HG03460 (cell line): ENCODE measurements around the gene HTRA2.

Experiments
- ATAC-seq: cut with Tn5 transposase; IDR thresholded peaks from one replicate; pipeline ENCODE4 v1.9.1; 2021; ENCODE audit not compliant: unreplicated experiment

HTRA2 gene

DNA sequence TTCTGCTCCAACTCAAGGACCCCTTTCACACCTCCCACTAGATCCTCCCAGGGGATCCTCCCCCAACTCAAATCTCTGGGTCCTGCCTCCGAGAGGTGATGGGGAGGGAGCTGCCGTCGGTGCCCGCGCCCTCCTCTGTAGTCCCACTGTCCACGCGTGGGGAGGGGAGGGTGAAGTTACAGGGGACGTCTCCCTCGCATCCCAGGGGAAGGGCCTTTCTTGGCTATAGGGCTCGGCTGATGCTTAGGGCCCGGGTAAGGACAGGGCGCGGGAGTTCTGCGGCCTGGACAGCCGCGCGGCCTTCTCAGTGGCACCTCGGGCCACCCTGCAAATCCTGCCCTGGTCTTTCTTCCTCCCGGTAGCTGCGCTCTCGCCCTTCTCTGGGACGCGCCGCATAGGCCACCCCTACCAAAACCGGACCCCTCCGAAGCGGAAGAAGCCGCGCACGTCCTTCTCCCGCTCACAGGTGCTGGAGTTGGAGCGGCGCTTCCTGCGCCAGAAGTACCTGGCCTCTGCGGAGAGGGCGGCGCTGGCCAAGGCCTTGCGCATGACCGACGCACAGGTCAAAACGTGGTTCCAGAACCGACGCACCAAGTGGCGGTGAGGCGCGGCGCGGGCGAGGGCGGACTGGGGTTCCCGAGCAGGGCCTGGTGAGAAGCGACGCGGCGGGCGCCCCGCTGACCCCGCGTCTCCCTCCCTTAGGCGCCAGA, 14.3 kb upstream of the HTRA2 start:
- no peak for ATAC-seq

DNA sequence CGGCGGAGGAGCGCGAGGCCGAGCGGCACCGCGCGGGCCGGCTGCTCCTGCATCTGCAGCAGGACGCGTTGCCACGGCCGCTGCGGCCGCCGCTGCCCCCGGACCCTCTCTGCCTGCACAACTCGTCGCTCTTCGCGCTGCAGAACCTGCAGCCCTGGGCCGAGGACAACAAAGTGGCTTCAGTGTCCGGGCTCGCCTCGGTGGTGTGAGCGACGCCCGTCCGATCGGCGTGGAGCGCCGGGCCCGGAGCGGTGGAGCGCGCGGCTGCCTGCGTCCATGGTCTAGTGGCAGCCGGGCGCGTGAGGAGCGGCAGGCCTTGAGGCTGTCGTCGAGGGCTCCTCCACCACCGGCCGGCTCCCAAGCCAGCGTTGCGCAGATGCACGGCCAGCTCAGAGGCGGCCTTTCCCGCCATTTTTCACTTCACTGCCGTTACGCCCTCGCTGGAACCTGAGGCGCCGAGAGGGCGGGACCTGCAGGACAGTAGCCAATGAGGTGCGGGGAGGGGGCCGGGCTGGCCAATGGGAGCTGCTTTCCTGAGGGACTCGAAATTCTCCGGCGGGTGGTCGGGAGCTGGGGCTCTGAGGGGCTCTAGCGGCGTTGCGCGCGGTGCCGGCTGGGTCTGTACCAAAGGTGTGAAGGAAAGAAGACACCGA, 13.6 kb upstream of the HTRA2 start:
- no peak for ATAC-seq

DNA sequence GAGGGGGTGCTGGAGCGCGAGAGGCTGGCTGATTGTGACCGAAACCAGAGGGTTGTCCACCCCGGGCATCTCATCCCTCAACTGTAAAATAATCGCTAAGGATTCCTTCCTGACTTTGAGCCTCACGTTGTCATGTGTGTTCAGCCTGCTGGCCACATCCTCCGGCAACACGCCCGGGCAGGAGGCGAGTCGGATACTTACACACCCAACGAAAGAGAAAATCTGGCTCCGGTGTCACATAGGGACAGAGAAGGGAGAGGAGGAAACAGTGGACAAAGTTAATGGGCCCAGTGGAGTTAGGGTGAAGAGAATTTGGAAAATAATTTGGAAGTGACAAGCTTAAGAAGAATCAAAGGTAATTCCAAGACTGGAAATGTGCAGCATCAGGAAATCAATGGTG, 13.1 kb upstream of the HTRA2 start:
- no peak for ATAC-seq

DNA sequence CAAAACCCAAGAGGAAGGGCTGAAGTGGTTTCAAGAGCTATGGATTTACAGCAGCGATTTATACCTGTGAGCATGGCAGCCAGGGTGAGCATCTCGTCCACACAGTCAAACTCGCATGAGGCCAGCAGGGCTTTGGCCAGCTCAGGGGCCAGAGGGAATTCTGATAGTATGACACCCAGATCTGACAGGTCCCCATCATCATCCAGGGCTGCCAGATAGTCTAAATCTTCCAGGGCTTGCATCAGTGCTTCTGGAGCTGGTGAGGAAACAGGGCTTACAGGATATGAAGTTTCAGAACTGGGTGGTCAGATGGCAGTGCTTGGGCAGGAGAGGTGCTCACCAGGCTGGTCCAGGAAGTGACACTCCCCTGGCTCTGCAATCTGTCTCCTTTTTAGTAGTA, 7.2 kb upstream of the HTRA2 start:
- no peak for ATAC-seq

DNA sequence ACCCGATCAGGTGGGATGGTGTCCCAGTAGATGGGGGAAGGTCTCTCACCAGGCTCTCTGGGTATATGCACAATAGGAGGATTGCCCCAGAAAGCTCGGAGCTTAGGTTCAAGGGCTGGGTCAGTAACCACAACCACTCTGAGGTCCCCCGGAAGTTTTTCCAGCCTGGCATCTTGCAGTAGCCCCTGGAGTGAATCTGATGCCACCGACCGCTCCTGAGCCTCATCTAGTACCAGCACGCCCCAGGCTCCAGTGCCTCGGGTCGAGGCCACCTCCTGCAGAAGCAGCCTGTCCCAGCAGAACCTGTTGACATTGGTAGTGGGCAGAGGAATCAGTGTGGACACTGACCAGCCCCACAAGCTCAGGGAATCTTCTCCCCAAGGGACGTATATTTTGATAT, 5.7 kb upstream of the HTRA2 start:
- ATAC-seq = no peak

DNA sequence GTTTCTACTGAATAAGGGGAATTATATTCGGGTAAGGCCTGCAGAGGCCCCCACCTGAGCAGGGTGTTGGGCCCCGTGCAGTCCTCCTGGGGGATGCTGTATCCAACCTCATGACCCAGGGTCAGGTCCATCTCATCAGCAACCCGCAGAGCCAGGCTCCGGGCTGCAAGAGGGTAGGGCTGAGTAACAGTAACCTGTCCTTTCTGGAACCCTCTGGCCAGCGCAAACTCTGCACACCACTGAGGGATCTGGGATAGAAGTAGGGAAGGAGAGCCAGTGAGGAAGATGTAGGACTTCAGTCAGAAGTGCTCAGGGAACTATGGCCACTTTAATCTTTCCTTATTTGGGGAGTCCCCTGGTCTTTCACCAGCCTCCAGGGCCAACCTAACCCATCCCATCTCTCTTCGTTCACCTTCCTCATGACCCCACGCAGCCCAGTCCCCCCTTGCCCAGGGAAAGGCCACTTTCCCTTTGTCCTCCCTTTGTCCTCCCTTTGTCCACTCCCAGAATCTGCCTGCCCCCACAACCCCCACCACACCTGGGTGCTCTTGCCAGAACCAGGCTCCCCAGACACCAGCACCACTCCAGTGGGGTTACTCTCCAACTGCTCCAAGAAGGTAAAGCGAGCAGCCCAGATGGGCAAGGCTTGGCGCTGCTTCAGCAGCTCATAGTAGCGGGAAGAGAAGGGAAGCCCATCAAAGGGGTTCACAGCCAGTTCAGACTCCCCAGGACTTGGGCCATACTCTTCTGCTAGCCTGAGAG, 4.6 kb upstream of the HTRA2 start:
- no peak for ATAC-seq

DNA sequence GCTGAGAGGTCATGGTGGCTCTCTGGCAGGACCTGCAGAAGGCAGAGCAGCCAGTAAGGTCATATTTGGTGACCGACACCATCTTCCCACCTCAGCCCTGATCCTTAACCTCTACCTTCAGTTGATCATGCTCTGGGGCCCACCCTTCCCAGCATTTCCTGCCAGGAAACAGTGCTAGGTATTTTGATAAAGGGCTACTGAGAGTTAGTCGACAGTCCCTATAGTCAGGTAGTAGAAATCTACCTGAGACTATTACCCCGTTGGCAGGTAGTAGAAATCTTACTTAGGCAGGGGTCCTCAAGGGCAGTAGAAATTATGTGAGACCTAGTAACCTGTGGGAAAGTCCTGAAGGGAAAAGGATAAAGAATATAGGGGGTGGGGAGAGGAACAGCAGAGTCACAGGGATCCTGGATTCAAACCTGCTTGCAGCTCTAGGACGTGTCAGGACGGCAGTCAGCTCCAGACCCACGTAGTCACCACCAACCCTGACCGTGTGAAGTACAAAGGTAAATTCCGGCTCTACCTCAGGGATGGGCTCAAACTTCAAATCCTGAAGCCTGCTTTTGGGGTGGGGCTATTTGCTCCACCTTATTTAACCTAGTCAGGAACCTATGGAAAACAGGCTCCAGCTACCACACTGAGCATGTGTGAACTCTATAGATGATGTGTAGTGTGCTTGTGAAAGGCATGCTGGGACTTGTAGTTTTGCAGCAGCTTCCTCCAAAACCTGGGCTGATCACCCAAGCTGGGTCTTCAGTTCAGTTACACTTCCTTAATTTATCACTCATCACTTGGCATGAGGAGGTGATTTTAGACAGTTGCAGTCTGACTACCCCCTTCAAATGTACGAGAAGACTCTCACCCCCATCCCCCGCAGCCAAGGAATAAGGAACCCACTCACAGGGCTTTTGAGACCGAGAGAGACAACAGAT, 3.8 kb upstream of the HTRA2 start, which contains the start of gene DQX1:
Gene DQX1 (minus strand): TSS at position 515 of the 932 bp plus-strand sequence. CDS start 502 bp downstream, at position 13.
- ATAC-seq = no peak

DNA sequence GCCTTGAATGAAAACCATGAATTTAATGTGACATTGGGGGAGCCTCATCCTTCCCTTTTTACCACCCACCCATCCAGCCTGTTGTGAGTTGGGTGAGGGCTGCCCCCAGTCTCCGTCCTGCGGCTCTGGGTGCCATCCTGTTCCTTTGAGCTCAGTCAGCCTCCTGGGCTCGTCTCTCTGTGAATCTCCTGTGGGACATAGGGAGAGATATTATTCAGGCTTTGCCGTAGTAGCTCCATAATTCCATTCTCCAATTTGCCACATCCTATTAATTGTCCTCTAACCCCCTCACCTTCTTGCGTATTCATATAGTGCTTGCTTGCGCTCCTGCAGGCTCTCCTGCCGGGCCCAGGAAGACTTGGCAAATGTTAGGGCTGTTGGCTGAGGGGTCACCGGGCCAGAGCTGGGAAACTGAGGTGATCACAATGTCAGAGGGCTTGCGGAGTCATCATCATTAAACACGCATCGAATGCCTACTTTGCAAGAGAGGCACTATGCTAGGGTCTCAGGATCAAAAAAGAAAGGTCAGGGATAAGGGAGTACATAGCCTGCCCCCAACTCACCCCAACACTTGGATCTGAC, 3.0 kb upstream of the HTRA2 start:
- ATAC-seq = no peak

DNA sequence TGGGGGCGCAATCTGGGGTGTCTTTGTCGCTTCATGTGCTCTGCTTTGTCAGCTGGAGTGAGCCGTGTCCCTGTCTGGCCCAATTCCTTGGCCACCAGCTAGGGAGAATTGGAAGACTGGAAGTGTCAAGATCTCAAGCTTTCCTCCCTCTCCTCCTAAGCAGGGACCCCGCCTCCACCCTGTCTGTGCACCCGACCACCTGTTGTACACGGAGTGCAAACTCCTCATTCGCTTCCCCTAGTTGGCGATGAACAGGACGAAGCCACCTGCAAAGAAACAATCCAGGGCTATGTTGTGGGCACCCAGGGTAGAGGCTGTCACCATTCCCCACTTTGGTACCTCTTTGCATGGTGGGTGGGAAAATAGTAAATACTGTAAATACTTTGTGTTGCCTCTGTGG, 2.0 kb upstream of the HTRA2 start:
- ATAC-seq = no peak

DNA sequence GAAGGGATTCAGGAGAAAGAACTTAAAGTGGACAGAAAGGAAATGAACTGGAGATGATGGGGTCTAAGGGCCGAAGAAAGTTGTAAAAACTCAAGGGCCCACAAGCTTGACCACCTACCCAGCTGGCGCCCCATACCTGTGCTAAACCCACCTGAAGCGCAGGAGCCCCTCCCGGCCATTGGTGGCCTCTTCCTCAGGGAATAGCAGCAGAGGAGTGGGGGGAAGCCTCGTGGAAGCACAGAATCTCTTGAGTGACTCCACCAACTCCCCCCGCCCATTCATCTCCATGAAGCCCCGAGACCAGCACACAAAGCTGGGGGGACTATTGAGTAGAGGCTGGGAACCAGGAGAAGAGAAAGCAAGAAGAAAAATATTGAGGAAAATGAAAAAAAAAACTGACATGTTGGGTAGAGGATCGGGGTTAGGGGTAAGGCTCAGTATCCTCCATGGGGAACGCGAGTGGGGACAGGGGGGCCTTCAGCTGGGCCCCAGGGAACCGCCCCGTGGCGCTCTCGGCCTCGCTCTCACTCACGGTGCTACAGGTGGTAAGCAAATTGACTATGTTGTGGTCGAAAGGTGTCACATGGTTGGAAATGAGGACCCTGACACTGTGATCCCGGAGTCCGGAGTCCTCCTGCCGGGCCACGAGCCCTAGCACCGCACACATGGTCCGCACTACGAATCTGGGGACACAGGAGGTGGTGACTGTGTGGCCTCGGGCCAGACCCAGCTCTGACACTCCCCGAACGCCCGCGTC, 955 bp upstream of the HTRA2 start:
- ATAC-seq = peak; percentile 5

DNA sequence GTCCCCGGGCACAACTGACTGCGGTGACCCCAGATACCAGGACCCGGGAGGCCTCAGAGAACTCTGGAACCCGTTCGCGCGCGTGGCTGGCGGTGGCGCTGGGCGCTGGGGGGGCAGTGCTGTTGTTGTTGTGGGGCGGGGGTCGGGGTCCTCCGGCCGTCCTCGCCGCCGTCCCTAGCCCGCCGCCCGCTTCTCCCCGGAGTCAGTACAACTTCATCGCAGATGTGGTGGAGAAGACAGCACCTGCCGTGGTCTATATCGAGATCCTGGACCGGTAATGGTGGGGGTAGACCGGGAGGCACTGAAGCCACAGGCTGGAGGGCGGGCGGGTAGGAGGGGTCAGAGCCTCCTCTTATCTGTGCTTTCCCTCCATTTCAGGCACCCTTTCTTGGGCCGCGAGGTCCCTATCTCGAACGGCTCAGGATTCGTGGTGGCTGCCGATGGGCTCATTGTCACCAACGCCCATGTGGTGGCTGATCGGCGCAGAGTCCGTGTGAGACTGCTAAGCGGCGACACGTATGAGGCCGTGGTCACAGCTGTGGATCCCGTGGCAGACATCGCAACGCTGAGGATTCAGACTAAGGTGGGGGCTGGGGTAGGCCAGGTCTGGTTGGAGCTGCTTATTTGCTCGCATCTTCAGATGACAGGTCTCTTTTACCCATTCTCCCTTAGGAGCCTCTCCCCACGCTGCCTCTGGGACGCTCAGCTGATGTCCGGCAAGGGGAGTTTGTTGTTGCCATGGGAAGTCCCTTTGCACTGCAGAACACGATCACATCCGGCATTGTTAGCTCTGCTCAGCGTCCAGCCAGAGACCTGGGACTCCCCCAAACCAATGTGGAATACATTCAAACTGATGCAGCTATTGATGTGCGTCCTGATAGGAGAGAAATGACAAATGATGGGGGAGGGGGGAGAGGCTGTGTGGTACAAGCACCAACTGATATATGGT, 780 bp downstream of the HTRA2 start:
- peak; percentile 36 for ATAC-seq

DNA sequence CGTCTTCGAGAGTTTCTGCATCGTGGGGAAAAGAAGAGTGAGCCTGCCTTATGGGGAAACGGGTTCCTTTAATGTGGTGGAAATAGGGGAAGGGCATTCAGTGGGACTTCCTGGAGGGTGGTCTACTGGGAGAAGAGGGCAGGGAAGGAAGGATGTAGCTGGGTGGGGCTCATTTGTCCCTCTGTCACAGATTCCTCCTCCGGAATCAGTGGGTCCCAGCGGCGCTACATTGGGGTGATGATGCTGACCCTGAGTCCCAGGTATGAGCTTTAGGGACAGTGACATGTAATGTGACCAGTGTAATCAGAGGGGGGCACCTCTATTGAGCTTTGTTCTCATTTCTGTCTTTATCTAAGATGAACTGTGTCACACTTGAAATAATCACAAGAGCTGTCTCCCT, 1.9 kb downstream of the HTRA2 start:
- ATAC-seq = no peak

DNA sequence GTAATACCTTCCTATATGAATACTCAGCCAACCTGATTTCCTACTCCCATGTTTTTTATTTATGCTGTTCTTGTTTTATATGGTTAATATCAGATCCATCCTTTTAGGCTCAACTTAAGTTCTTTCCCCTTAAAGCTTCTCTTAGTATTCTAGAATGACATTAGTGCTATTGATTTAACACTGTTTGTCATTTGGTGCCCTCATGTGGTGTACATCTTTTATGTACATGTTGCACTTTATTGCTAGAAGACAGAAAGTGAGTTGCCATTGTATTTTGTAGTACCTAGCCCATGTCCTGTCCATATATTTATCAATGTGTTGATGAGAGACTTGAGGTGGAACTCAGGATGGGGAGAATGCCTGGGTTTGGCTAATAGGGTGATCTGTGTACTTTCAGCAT, 2.5 kb downstream of the HTRA2 start:
- ATAC-seq = no peak

DNA sequence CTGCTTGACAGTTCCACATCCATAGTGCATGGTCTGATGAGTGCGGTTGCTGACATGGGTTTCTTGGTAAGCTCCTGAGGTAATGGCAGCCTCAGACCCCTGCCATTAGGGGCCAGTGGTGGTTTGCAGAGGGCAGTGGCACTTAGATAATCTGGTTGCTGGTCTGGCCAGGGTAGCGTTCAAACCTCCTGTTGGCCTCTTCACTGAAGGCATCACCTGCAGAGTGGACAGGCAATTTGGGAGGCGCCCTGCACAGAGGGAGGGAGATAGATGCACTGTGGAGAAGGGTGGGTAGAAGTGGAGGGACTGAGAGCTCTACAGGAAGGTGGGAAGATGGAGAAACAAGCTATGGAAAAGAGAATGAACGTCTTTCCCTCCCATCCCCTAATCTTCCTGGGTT, 3.7 kb downstream of the HTRA2 start:
- ATAC-seq = no peak

DNA sequence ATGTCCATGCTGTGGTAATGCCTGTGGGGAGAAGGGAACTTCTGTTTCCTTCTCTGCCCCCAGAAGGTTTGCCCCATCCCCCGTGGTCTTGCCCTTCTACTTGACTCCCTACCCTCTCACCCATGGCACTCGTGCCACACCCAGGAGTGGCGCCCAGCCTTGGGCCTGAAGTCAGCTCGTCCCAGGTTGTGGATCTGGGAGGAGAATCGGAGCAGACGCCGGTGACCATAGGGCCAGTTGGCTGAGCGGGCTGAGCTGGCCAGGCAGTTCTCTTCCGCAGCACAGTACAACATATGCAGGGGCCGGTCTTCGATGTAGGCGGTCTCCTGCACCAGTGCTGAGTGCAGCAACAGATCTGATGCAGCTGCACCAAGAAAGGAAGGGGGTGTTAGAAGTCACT, 4.7 kb downstream of the HTRA2 start:
- no peak for ATAC-seq

DNA sequence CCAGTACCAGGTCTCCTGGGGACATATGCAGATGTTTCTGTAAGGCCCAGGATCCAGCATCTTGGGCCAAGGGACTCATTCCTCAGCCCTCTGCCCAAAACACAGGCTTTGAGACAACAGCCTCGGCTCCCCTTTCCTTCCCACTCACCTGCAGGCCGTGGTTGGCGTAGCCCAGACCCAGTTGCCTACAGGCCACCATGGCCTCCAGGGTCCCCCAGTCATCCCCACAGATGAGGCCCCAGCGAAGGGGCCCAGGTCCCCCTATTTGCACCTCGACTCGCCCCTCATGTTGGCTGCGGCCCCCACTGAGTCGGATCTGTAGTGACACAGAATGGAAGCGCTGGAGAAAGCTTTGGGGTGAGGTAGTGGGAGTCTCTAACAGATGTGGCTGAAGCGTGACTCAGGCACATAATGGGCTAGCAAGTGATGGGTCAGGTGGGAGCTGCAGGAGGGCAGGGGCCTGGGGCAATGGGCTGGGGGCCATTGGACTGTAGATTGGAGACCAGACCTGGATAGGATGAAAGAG, 5.8 kb downstream of the HTRA2 start:
- ATAC-seq = no peak

DNA sequence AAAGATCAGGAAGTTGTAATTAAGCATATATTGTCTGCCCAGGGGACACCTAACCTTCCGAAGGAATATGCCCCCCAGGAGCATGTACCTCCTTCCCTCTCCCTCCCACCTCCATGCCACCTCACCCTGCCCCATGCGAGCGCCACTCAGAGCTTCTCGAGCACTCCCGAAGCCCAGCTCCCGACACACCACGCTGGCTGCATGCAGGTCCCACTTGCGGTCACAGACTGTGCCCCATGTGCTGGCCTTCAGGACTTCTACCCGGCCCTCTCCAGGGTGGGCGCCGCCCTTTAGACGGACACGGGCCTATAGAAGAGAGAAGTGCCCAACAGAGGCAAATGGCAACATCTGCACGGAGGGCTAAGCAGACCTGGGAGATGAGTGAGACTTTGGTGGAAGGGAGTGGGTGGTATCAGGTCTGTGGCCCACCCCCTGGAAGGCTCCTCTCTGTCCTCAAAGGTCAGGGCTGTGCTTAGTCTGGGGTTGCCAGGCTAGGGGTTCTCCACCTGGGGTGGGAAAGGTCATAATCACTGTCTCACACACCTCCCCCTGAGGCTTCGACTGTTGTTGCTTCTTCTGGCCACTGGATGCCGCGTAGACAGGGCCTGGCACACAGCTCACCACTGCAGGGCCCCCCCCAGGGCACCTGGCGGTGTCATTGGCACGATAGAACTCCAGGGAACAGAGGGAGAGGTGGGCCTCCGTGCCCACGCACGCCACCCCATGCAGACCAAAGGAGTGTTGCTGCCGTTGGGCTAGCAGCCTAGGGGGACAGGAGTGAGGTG, 6.6 kb downstream of the HTRA2 start:
- ATAC-seq = no peak

DNA sequence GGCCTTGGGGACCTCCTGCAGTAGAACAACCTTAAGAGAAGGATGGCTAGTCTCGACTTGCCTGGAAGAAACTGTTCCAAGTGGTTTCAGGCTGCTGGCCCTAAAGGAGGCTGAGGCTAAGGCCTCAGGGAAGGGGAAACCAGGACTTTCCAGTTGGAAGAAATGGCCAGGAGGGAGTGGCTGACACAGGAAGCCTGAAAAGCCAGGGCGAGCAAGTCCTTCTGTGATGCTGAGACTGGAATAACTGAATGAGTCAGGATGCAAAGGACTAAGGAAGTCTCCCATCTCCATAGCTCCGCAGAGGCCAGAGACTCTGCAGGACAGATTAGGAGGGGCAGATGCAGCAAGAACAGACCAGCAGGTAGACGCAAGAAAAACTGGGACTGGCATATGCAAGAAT, 7.4 kb downstream of the HTRA2 start:
- ATAC-seq = no peak
